NCI-H345 treated with DMSO at 0.1 percent for 48 hours (cell line): ENCODE results near the gene OR9K2.
"Not testable (repeated sequence)": the region's sequence is repeated elsewhere in the genome, so short reads cannot be mapped to it uniquely, and the experiment has no call there.

Experiments used
- DNase-seq: peaks from one replicate; lab custom pipeline; 2025; ENCODE audit not compliant: unreplicated experiment; lab: John Stamatoyannopoulos, UW

Gene OR9K2, protein sequence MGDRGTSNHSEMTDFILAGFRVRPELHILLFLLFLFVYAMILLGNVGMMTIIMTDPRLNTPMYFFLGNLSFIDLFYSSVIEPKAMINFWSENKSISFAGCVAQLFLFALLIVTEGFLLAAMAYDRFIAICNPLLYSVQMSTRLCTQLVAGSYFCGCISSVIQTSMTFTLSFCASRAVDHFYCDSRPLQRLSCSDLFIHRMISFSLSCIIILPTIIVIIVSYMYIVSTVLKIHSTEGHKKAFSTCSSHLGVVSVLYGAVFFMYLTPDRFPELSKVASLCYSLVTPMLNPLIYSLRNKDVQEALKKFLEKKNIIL

DNA sequence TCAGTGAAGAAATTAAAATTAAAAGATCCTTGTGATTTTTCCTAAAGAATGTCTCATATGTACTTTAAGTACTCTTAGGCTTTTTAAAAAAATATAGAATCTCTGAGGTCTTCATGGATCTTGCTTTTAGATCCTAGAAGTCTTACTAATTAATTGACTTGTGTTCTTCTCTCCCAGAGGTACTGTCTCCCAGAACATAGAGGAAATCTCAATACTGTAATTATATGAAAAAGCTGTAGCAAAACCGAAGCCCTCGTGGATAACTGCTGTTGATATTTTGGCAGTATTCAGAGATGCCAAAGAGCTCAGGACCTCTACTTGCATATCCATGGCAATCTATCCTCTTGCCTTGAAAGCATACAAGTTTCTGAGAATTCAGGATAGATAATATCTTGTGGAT is at the start of gene OR9K2:
TSS of gene OR9K2 (plus strand) at position 301 of the 400 bp plus-strand sequence. CDS start 3,429 bp downstream, outside the sequence.
- no peak for DNase-seq

DNA sequence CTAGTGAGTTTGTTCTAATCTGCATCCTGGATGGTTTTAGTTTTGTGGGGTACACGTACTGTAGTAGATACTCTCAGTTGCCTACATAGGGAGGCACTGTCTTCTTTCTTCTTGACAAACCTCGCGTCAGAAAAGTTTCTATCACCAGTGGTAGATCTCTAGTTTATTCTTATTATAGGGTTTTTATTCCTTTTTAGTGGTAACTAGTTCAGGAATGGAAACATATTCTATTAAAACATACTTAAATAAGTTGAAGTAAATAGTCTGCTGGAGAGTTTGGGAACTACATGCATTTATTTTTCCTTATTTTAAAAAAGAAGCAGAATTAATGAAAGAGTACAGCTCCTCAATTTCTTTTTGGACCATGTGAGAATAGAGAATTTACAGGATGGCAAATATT is 33.6 kb upstream of the OR9K2 start:
- DNase-seq = no peak

DNA sequence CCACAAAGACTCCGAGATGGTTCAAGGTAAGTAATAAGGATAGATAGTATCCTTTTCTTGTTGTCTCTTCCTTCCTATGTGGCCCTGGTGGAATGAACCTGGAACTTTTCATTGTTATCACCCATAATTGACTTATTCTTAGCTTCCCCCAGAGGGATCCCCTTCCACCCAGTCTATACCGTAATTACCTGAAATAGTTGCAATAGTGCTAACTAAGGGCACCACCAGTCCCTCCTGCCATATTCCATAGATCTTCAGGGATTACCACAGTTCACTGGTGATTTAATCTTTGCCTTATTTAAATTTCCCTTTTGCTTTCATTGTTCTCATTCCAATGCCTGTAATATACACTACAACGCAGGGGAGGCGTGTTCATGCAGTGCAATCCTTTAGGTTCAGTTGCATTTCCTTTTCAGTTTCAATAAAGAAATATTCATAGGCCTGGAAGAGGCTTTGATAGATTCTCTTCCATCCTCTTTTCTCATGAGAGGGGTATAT is 13.8 kb upstream of the OR9K2 start:
- DNase-seq = no peak

DNA sequence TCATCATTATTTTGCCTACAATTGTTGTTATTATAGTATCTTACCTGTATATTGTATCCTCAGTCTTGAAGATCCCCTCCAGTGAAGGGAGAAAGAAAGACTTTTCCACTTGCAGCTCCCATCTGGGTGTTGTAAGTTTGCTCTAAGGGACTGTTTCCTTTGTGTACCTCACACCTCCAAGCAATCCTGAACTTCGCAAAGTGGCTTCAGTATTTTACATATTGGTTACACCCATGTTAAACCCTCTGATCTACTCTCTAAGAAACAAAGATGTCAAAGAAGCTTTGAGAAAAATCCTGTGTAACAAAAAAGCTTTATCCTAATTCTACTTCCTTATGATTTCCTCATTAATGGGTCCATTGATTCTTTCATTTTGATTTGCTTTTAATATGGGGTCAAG is 10.1 kb upstream of the OR9K2 start:
- no peak for DNase-seq

DNA sequence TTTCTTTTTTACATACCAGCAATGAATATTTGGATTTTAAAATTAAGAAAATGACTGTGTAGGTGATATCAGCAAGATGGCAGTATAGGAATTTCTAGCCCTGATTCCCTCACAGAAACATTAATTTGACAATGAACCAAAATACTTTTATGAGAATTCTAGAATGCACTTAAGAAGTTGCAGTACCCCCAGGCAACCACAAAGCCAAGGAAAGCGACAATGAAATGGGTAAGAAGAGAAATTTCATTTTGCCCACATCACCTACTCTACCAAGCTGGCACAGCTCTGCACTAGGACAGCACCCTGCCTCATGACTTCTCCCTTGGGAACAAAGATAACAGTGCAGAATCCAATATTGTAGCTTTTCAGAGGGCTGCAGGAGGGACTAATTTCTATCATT is 6.6 kb downstream of the OR9K2 start:
- no peak for DNase-seq

DNA sequence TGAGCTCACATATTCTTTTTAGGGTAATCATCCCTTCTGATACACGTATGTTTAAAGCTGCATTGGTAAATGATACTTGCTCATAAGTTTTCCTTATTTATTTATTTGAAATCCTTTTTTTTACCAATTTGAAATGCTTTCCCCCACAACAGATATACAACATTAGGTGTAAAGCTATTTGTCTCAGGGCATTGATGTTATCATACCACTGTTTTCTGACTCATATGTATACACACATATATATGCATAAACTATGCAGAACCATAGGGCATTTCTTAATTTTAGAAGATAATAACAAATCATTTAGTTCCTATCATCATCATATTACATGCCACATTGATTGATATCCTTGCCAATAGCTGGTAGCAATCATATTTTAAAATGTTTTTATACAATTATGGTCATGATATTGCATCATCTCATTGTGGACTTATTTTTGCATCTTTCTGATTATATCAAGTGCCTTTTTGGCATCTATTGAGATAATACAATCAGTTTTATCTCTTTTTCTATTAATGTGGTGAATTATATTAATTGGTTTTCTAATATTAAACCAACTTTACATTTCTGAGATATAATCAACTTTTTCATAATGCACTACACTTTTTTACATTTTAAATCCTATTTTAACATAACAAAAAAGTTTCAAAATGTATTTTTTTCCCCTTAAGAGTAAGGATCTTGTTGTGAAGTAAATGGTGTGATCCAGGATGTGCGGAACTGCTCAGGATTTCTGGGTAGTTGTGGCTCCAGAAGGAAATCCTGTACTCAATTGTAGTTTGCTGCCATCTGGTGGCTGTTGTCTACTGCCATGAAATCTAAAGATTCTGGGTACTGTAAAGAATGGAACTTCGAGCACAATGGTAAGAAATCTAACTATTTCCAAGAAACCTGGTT is 16.7 kb downstream of the OR9K2 start:
- DNase-seq = peak; percentile 48

DNA sequence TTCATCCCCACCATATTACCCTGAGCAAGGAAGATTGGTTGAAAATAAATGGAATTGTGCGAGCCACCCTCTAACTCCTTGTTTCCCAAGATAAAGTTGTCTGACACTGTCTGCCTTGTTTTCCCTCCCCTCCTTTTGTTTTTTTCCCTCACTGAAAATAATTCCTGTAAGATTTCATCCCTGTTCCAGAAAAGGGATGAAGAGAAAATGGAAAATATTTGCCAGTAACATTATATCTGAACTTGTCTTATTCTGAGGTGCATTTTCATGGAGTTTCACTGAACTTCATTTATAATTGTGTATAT is 17.3 kb downstream of the OR9K2 start:
- no peak for DNase-seq

DNA sequence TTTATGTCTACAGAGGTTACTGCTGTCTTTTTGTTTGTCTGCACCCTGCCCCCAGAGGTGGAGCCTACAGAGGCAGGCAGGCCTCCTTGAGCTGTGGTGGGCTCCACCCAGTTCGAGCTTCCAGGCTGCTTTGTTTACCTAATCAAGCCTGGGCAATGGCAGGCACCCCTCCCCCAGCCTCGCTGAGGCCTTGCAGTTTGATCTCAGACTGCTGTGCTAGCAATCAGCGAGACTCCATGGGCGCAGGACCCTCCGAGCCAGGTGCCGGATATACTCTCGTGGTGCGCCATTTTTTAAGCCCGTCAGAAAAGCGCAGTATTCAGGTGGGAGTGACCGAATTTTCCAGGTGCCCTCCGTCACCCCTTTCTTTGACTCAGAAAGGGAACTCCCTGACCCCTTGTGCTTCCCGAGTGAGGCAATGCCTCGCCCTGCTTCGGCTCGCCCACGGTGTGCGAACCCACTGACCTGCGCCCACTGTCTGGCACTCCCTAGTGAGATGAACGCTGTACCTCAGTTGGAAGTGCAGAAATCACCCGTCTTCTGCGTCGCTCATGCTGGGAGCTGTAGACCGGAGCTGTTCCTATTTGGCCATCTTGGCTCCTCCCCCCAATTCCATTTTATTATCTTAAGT is 40.9 kb downstream of the OR9K2 start:
- not testable (repeated sequence) for DNase-seq

DNA sequence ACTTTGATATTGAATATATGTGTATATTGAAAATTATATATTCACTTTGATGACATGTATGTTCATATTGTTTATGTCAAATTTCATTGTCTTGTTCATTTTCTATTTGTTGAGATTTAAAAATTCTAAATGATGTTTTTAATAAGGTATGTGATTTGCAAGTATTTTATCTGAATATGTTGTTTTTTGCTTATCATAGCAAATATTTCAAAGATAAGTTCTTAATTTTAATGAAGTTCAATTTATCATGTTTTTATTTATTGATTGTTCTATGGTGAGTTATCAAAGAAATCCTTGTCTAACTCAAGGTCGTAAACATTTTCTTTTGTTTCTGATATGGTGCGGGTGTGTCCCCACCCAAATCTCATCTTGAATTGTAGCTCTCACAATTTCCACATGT is 45.2 kb downstream of the OR9K2 start:
- DNase-seq = no peak

DNA sequence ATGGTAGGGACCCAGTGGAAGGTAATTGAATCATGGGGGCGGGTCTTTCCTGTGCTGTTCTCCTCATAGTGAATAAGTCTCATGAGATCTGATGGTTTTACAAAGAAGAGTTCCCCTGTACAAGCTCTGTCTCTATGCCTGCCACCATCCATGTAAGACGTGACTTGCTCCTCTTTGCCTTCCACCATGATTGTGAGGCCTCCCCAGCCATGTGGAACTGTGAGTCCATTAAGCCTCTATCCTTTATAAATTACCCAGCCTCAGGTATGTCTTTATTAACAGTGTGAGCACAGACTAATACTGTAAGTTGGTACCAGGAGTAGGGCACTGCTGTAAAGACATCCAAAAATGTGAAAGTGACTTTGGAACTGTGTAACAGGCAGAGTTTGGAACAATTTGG is 45.6 kb downstream of the OR9K2 start:
- not testable (repeated sequence) for DNase-seq

DNA sequence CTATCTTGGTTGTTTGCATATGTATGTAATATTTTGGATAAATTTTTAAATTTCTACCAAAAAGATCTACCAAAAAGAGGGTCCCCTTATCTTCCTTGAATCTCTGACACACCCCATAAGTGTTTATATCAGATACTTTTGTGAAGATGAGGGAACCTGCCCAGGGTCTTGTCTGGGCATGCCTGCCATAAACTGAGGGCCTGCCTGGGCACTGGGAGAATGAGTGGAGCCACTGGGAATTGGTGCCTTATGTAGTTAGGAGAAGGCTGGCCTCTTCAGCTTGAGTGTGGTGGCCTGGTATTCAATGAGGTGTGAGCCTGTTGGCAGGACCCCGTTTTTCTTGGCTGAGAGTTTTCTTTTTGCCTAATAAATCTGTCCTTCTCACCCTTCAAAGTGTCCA is 46.5 kb downstream of the OR9K2 start:
- no peak for DNase-seq

DNA sequence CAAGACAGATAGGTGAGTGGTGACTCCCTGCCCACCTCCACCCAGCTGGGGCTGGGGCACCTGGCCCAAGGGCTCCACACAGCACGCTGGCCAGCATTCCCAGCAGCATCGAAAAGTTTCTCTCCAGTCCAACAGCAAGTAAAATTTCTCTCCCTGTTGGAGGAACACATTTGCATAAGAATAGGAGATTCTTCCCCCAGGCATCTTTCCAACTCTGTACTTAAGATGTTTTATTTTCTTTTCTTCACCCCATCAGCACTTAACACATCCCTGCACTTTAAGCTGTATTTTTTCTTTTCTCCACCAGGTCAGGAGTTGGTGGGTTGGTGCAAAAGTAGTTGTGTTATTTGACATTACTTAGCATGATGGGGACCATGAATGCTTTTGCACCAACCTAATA is 47.2 kb downstream of the OR9K2 start:
- no peak for DNase-seq
